GM10248 (cell line): ENCODE measurements around the gene COL17A1.

Experiments
- CTCF ChIA-PET: fragments of 300-600 bp; sonication (Branson Sonifier 250); formaldehyde crosslinking; extraction: SDS; loops from one replicate; lab custom pipeline; 2021; ENCODE audit warnings: antibody characterized with exemption; lab: Yijun Ruan, JAX
- POLR2A ChIA-PET: fragments of 350-650 bp; sonication (Branson Sonifier 250); formaldehyde crosslinking; extraction: SDS; loops from one replicate; lab custom pipeline; 2020; ENCODE audit warnings: antibody characterized with exemption; lab: Yijun Ruan, JAX
- DNase-seq: peaks from one replicate; pipeline ENCODE4 v3.0.0; 2012; ENCODE audit errors: extremely low spot score
- CTCF ChIP-seq: IDR thresholded peaks from 2 replicates; pipeline ENCODE4 v1.5.1; 2012; ENCODE audit warnings: mild to moderate bottlenecking, low read depth; ENCODE audit errors: extremely low read depth, missing control alignments, control extremely low read depth

The COL17A1 gene

GRCh38 chr10:104033966-104034365 is 51.7 kb downstream of the COL17A1 start:
- ChIA-PET CTCF (interaction anchor here (1.2 kb wide), 1 partner anchor 13 kb away, joined by 3 read pairs; no protein-coding TSS in a partner anchor), POLR2A (no interaction called here)
- DNase-seq: peak; percentile 3
- no peak for TF ChIP-seq CTCF

GRCh38 chr10:104033401-104033930 is 52.2 kb downstream of the COL17A1 start:
- TF ChIP-seq CTCF: no peak
- DNase-seq: peak; percentile 2
- POLR2A ChIA-PET: no interaction called here
- CTCF ChIA-PET: no interaction called here

GRCh38 chr10:104032144-104032775 is 53.4 kb downstream of the COL17A1 start:
- POLR2A ChIA-PET: no interaction called here
- no peak for DNase-seq
- no peak for TF ChIP-seq CTCF
- CTCF ChIA-PET: interaction anchor here (0.7 to 1.3 kb wide), 2 partner anchors 8 to 15 kb away, joined by 3 read pairs; no protein-coding TSS in a partner anchor

GRCh38 chr10:104031631-104032030 is 54.0 kb downstream of the COL17A1 start:
- POLR2A ChIA-PET: no interaction called here
- CTCF ChIA-PET: interaction anchor here (0.7 to 1.3 kb wide), 3 partner anchors 9 to 25 kb away, joined by 3 read pairs; no protein-coding TSS in a partner anchor
- DNase-seq: no peak
- no peak for TF ChIP-seq CTCF

GRCh38 chr10:104029521-104029860 is 56.2 kb downstream of the COL17A1 start:
- no peak for TF ChIP-seq CTCF
- POLR2A ChIA-PET: no interaction called here
- DNase-seq: no peak
- CTCF ChIA-PET: interaction anchor here (0.7 to 1.5 kb wide), 7 partner anchors 8 to 92 kb away, joined by 3 to 5 read pairs (median 3); partner anchors contain the start of gene SFR1

- CTCF ChIA-PET: interaction anchor here (0.7 to 1.5 kb wide), 6 partner anchors 9 to 93 kb away, joined by 3 to 5 read pairs (median 3); partner anchors contain the start of gene SFR1
- DNase-seq: no peak
- POLR2A ChIA-PET: no interaction called here
- TF ChIP-seq CTCF: no peak
Measured at GRCh38 chr10:104028823-104029520, 56.7 kb downstream of the COL17A1 start.
